Stimulated activated naive CD8-positive, alpha-beta T cell treated with anti-CD3 and anti-CD28 coated beads, Interleukin-15, amount 100 ng/mL, for 72 hours (primary cell): ENCODE measurements around the gene PSMD11.

Experiments
- ATAC-seq: fragments of 150-1000 bp; cut with Tn5 transposase; 2 replicates; pipeline ENCODE4 v1.10.0; 2021; ENCODE audit warnings: mild to moderate bottlenecking, moderate library complexity
- DNase-seq, 2 donors: peaks; one replicate each; pipeline ENCODE4 v3.0.0; 2021 to 2022
- H3K27ac Mint-ChIP-seq, 2 donors: one replicate each; pipeline ENCODE4 v1.8.0; 2022; ENCODE audit warnings: mild to moderate bottlenecking in 2 of 2, mixed read lengths in 2 of 2, moderate library complexity in 2 of 2
- H3K27me3 Mint-ChIP-seq: one replicate; pipeline ENCODE4 v1.8.0; 2022; ENCODE audit warnings: mixed read lengths
- H3K4me1 Mint-ChIP-seq: one replicate; pipeline ENCODE4 v1.8.0; 2022; ENCODE audit warnings: mild to moderate bottlenecking, mixed read lengths
- H3K4me3 Mint-ChIP-seq, 2 donors: one replicate each; pipeline ENCODE4 v1.8.0; 2022; ENCODE audit warnings: mild to moderate bottlenecking in 2 of 2, mixed read lengths in 2 of 2, moderate library complexity in 1 of 2
- H3K9me3 Mint-ChIP-seq, 2 donors: one replicate each; pipeline ENCODE4 v1.8.0; 2022; ENCODE audit warnings: mixed read lengths in 2 of 2

Gene PSMD11

GRCh38 chr17:32452281-32452680 lies 8.0 kb downstream of the PSMD11 start:
- DNase-seq (no peak), ATAC-seq (no peak)
- no peak overlapping the region for H3K4me3 Mint-ChIP-seq
- peak overlapping the region in 1 of 2 donors; percentile 29 for H3K27ac Mint-ChIP-seq
- H3K27me3 Mint-ChIP-seq: no peaks in the 10 kb centered on the region
- no peaks in the 10 kb centered on the region for H3K9me3 Mint-ChIP-seq
- H3K4me1 Mint-ChIP-seq: peaks cover 18% of the 10 kb centered on the region

GRCh38 chr17:32453370-32453769 lies 9.1 kb downstream of the PSMD11 start:
- no peaks in the 10 kb centered on the region for H3K9me3 Mint-ChIP-seq
- ATAC-seq (no peak), DNase-seq (no peak)
- peaks cover 24% of the 10 kb centered on the region for H3K4me1 Mint-ChIP-seq
- no peak overlapping the region for H3K4me3 Mint-ChIP-seq
- no peaks in the 10 kb centered on the region for H3K27me3 Mint-ChIP-seq
- H3K27ac Mint-ChIP-seq: no peak overlapping the region

- no peak for DNase-seq
- Mint-ChIP-seq H3K9me3 (no peaks in the 10 kb centered on the region), H3K27ac (peak overlapping the region in 1 of 2 donors; percentile 50), H3K4me3 (no peak overlapping the region), H3K27me3 (no peaks in the 10 kb centered on the region), H3K4me1 (peaks cover 45% of the 10 kb centered on the region)
- ATAC-seq: peak; percentile 87
Observed at GRCh38 chr17:32458371-32458770, 14.1 kb downstream of the PSMD11 start.

GRCh38 chr17:32460054-32460453 lies 15.7 kb downstream of the PSMD11 start:
- Mint-ChIP-seq H3K27ac (no peak overlapping the region), H3K9me3 (no peaks in the 10 kb centered on the region), H3K27me3 (no peaks in the 10 kb centered on the region), H3K4me3 (no peak overlapping the region), H3K4me1 (peaks cover 45% of the 10 kb centered on the region)
- DNase-seq (no peak), ATAC-seq (no peak)

GRCh38 chr17:32461498-32461852 lies 17.2 kb downstream of the PSMD11 start:
- Mint-ChIP-seq H3K4me3 (no peak overlapping the region), H3K27ac (no peak overlapping the region), H3K4me1 (peaks cover 45% of the 10 kb centered on the region), H3K27me3 (no peaks in the 10 kb centered on the region), H3K9me3 (no peaks in the 10 kb centered on the region)
- DNase-seq (no peak), ATAC-seq (peak; percentile 43)

GRCh38 chr17:32461853-32462617 lies 17.7 kb downstream of the PSMD11 start:
- peak overlapping the region in 1 of 2 donors; percentile 36 for H3K27ac Mint-ChIP-seq
- peak; percentile 79 for ATAC-seq
- H3K9me3 Mint-ChIP-seq: no peaks in the 10 kb centered on the region
- no peaks in the 10 kb centered on the region for H3K27me3 Mint-ChIP-seq
- DNase-seq: peak; percentile 58 to 61
- H3K4me1 Mint-ChIP-seq: peaks cover 45% of the 10 kb centered on the region
- no peak overlapping the region for H3K4me3 Mint-ChIP-seq

- DNase-seq: no peak
- no peak for ATAC-seq
- peaks cover 36% of the 10 kb centered on the region for H3K4me1 Mint-ChIP-seq
- H3K9me3 Mint-ChIP-seq: no peaks in the 10 kb centered on the region
- no peak overlapping the region for H3K4me3 Mint-ChIP-seq
- no peaks in the 10 kb centered on the region for H3K27me3 Mint-ChIP-seq
- H3K27ac Mint-ChIP-seq: no peak overlapping the region
Observed at GRCh38 chr17:32463304-32463703, 19.0 kb downstream of the PSMD11 start.

GRCh38 chr17:32464374-32464773 lies 20.1 kb downstream of the PSMD11 start:
- DNase-seq (no peak), ATAC-seq (no peak)
- H3K4me3 Mint-ChIP-seq: no peak overlapping the region
- H3K27me3 Mint-ChIP-seq: no peaks in the 10 kb centered on the region
- no peak overlapping the region for H3K27ac Mint-ChIP-seq
- H3K9me3 Mint-ChIP-seq: no peaks in the 10 kb centered on the region
- H3K4me1 Mint-ChIP-seq: peaks cover 28% of the 10 kb centered on the region

GRCh38 chr17:32467949-32468348 lies 23.6 kb downstream of the PSMD11 start:
- ATAC-seq: no peak
- Mint-ChIP-seq H3K9me3 (no peaks in the 10 kb centered on the region), H3K4me1 (no peaks in the 10 kb centered on the region), H3K4me3 (no peak overlapping the region), H3K27me3 (no peaks in the 10 kb centered on the region), H3K27ac (no peak overlapping the region)
- DNase-seq: no peak

GRCh38 chr17:32470405-32471167 lies 26.3 kb downstream of the PSMD11 start:
- no peaks in the 10 kb centered on the region for H3K9me3 Mint-ChIP-seq
- no peak overlapping the region for H3K27ac Mint-ChIP-seq
- no peak overlapping the region for H3K4me3 Mint-ChIP-seq
- H3K4me1 Mint-ChIP-seq: no peaks in the 10 kb centered on the region
- DNase-seq (no peak), ATAC-seq (no peak)
- H3K27me3 Mint-ChIP-seq: no peaks in the 10 kb centered on the region

- no peak overlapping the region for H3K4me3 Mint-ChIP-seq
- no peaks in the 10 kb centered on the region for H3K4me1 Mint-ChIP-seq
- H3K27me3 Mint-ChIP-seq: no peaks in the 10 kb centered on the region
- no peaks in the 10 kb centered on the region for H3K9me3 Mint-ChIP-seq
- ATAC-seq (no peak), DNase-seq (no peak)
- no peak overlapping the region for H3K27ac Mint-ChIP-seq
Observed at GRCh38 chr17:32471652-32472051, 27.3 kb downstream of the PSMD11 start.

GRCh38 chr17:32475258-32475657 lies 30.9 kb downstream of the PSMD11 start:
- Mint-ChIP-seq H3K27ac (peak overlapping the region in 1 of 2 donors; percentile 65), H3K9me3 (no peaks in the 10 kb centered on the region)
- ATAC-seq: no peak

GRCh38 chr17:32477220-32477619 lies 32.9 kb downstream of the PSMD11 start:
- ATAC-seq: no peak
- peaks cover 8% of the 10 kb centered on the region for H3K4me1 Mint-ChIP-seq
- H3K27me3 Mint-ChIP-seq: no peaks in the 10 kb centered on the region
- no peaks in the 10 kb centered on the region for H3K9me3 Mint-ChIP-seq
- no peak for DNase-seq
- H3K4me3 Mint-ChIP-seq: no peak overlapping the region
- no peak overlapping the region for H3K27ac Mint-ChIP-seq

More at GRCh38 chr17:32475258-32475657, 30.9 kb downstream of the PSMD11 start:
- H3K27me3 Mint-ChIP-seq: no peaks in the 10 kb centered on the region
- no peaks in the 10 kb centered on the region for H3K4me1 Mint-ChIP-seq
- H3K4me3 Mint-ChIP-seq: no peak overlapping the region
- no peak for DNase-seq

- Mint-ChIP-seq H3K4me3 (no peak overlapping the region), H3K4me1 (peaks cover 25% of the 10 kb centered on the region), H3K27ac (peak overlapping the region in 1 of 2 donors; percentile 60), H3K27me3 (no peaks in the 10 kb centered on the region), H3K9me3 (no peaks in the 10 kb centered on the region)
- no peak for DNase-seq
- ATAC-seq: no peak
Observed at GRCh38 chr17:32479074-32479617, 34.8 kb downstream of the PSMD11 start.

- ATAC-seq (no peak), DNase-seq (no peak)
- no peak overlapping the region for H3K4me3 Mint-ChIP-seq
- H3K27me3 Mint-ChIP-seq: no peaks in the 10 kb centered on the region
- H3K4me1 Mint-ChIP-seq: peaks cover 31% of the 10 kb centered on the region
- no peaks in the 10 kb centered on the region for H3K9me3 Mint-ChIP-seq
- peak overlapping the region in 1 of 2 donors; percentile 84 for H3K27ac Mint-ChIP-seq
Observed at GRCh38 chr17:32481193-32481592, 36.9 kb downstream of the PSMD11 start.
